WTC11 (cell line): ENCODE results near the gene MCM5. TPM values are rescaled to one million over a fixed set of nuclear protein-coding genes. Genes with fewer than 3 reads are reported as not detected.

Source experiments
- ATAC-seq: fragments of 200-7000 bp; cut with Tn5 transposase; 2 replicates; pipeline ENCODE4 v1.10.0; 2021; ENCODE audit warnings: mild to moderate bottlenecking, moderate library complexity
- CTCF ChIA-PET: fragments of 300-600 bp; sonication (Branson Sonifier 250); formaldehyde crosslinking; loops from one replicate; lab custom pipeline; 2021; ENCODE audit warnings: antibody characterized with exemption; lab: Charles Lee
- POLR2A ChIA-PET: fragments of 350-600 bp; sonication (Branson Sonifier 250); formaldehyde crosslinking; loops from one replicate; lab custom pipeline; 2021; ENCODE audit warnings: antibody characterized with exemption; lab: Charles Lee
- DNase-seq: peaks from one replicate; pipeline ENCODE4 v3.0.0; 2021; ENCODE audit warnings: low spot score
- H3K27ac Mint-ChIP-seq: 2 replicates; pipeline ENCODE4 v1.8.0; 2021; ENCODE audit warnings: mixed read lengths
- H3K27me3 Mint-ChIP-seq: 2 replicates; pipeline ENCODE4 v1.8.0; 2021; ENCODE audit warnings: low read depth, mild to moderate bottlenecking, moderate library complexity, mixed read lengths
- H3K36me3 Mint-ChIP-seq: 2 replicates; pipeline ENCODE4 v1.8.0; 2021; ENCODE audit warnings: mixed read lengths
- H3K4me1 Mint-ChIP-seq: 2 replicates; pipeline ENCODE4 v1.8.0; 2022; ENCODE audit warnings: mixed read lengths
- H3K4me3 Mint-ChIP-seq: 2 replicates; pipeline ENCODE4 v1.8.0; 2021; ENCODE audit warnings: mild to moderate bottlenecking, moderate library complexity, mixed read lengths
- H3K9me3 Mint-ChIP-seq: 2 replicates; pipeline ENCODE4 v1.8.0; 2021; ENCODE audit warnings: mixed read lengths
- EMX1 ChIP-seq: fragments of 250-450 bp; sonication (Bioruptor Pico); IDR thresholded peaks from 2 replicates; pipeline ENCODE4 v1.8.0; 2021; ENCODE audit warnings: mild to moderate bottlenecking
- ETV6 ChIP-seq: sonication (generic); formaldehyde crosslinking; IDR thresholded peaks from 2 replicates; pipeline ENCODE4 v1.8.1; 2022; ENCODE audit warnings: mild to moderate bottlenecking, missing genetic modification reagents
- IRF1 ChIP-seq: sonication (generic); formaldehyde crosslinking; IDR thresholded peaks from 2 replicates; pipeline ENCODE4 v1.8.0; 2023; ENCODE audit warnings: missing genetic modification reagents
- JAZF1 ChIP-seq: fragments of 250-450 bp; sonication (Bioruptor Pico); IDR thresholded peaks from 2 replicates; pipeline ENCODE4 v1.9.0; 2021; ENCODE audit warnings: moderate library complexity, mild to moderate bottlenecking, inconsistent platforms
- KAT7 ChIP-seq: sonication (generic); formaldehyde crosslinking; IDR thresholded peaks from 2 replicates; pipeline ENCODE4 v1.8.1; 2023; ENCODE audit warnings: missing genetic modification reagents, mild to moderate bottlenecking, borderline replicate concordance
- MAX ChIP-seq: sonication (generic); formaldehyde crosslinking; IDR thresholded peaks from 2 replicates; pipeline ENCODE4 v1.8.0; 2022; ENCODE audit warnings: mild to moderate bottlenecking, missing genetic modification reagents
- MXD4 ChIP-seq: fragments of 250-450 bp; sonication (Bioruptor Pico); IDR thresholded peaks from 2 replicates; pipeline ENCODE4 v1.8.0; 2021; ENCODE audit warnings: mild to moderate bottlenecking, moderate library complexity, borderline replicate concordance
- NFYB ChIP-seq: sonication (generic); formaldehyde crosslinking; conservative IDR thresholded peaks from 2 replicates; pipeline ENCODE4 v1.8.0; 2022; ENCODE audit warnings: low read depth, missing genetic modification reagents
- NR1H2 ChIP-seq: sonication (generic); formaldehyde crosslinking; IDR thresholded peaks from 2 replicates; pipeline ENCODE4 v1.9.0; 2021; ENCODE audit warnings: mild to moderate bottlenecking, moderate library complexity, missing genetic modification reagents
- NR3C1 ChIP-seq: sonication (generic); formaldehyde crosslinking; conservative IDR thresholded peaks from 2 replicates; pipeline ENCODE4 v1.8.1; 2023; ENCODE audit warnings: low read depth, mild to moderate bottlenecking, missing genetic modification reagents
- OVOL2 ChIP-seq: fragments of 250-450 bp; sonication (Bioruptor Pico); IDR thresholded peaks from 2 replicates; pipeline ENCODE4 v1.9.0; 2021; ENCODE audit warnings: mild to moderate bottlenecking, borderline replicate concordance
- RELA ChIP-seq: sonication (generic); formaldehyde crosslinking; IDR thresholded peaks from 2 replicates; pipeline ENCODE4 v1.8.1; 2022; ENCODE audit warnings: missing genetic modification reagents, mild to moderate bottlenecking, borderline replicate concordance
- SP1 ChIP-seq: sonication (generic); formaldehyde crosslinking; conservative IDR thresholded peaks from 2 replicates; pipeline ENCODE4 v1.8.1; 2022; ENCODE audit warnings: missing genetic modification reagents
- USF1 ChIP-seq: sonication (generic); formaldehyde crosslinking; IDR thresholded peaks from 2 replicates; pipeline ENCODE4 v1.8.0; 2022; ENCODE audit warnings: mild to moderate bottlenecking, missing genetic modification reagents
- ZNF121 ChIP-seq: sonication (generic); formaldehyde crosslinking; IDR thresholded peaks from 2 replicates; pipeline ENCODE4 v1.8.0; 2023; ENCODE audit warnings: missing genetic modification reagents
- ZNF423 ChIP-seq: fragments of 250-450 bp; sonication (Bioruptor Pico); IDR thresholded peaks from 2 replicates; pipeline ENCODE4 v2.1.2; 2022; ENCODE audit warnings: mild to moderate bottlenecking, moderate library complexity
- ZNF532 ChIP-seq: fragments of 250-450 bp; sonication (Bioruptor Pico); IDR thresholded peaks from 2 replicates; pipeline ENCODE4 v1.9.0; 2021; ENCODE audit warnings: mild to moderate bottlenecking, borderline replicate concordance
- total RNA-seq: library from RNA; stranded (reverse); gene quantifications from 3 replicates; pipeline ENCODE4 v1.2.3, GENCODE V29; 2021
- TF ChIP-seq, protein P1 (sequence below): sonication (generic); formaldehyde crosslinking; IDR thresholded peaks from 2 replicates; pipeline ENCODE4 v1.8.1; 2022; ENCODE audit warnings: missing genetic modification reagents, borderline replicate concordance
- TF ChIP-seq, protein P2 (sequence below): sonication (generic); formaldehyde crosslinking; IDR thresholded peaks from 2 replicates; pipeline ENCODE4 v1.8.1; 2023; ENCODE audit warnings: mild to moderate bottlenecking, missing genetic modification reagents, moderate library complexity

MCM5 gene
- total RNA-seq, 1 experiment from 2014 or later: 261 TPM

DNA sequence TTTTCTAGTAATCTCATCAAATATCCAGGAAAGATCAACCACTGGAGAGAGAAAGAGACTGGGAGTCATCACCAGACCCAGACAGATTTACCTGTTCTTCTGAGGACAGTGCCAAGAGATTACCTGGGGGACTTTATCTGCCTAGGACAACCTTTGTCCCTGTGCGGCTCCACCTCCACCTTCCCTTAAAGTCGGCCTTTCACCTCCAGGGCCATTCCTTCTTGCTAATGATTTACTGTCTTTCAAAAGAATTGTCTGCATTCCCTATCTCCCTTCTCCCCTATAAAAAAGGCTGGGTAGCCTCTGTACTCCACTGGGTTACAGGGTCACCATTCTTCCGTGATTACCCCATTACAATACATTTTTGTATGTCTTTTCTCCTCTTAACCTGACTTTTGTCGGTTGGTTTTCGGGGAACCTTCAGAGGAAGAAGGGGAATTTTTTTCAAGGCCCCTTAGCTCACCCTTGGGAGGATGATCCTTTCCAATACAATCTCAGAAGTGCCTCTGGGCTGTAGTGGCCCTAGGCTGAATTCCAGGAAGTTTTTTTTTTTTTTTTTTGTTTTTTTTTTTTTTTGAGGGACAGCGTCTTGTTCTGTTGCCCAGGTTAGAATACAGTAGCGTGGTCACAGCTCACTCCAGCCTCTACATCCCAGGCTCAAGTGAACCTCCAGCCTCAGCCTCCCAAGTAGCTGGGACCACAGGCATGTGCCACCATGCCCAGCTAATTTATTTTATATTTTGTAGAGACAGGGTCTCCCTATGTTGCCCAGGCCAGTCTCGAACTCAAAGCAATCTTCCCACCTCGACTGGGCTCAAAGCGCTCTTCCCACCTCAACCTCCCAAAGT, 20.6 kb upstream of the MCM5 start:
- Mint-ChIP-seq H3K27ac (peak overlapping the region; percentile 60), H3K4me1 (peaks cover 64% of the 10 kb centered on the region), H3K9me3 (no peaks in the 10 kb centered on the region), H3K4me3 (peak overlapping the region; percentile 65; the same call in 1 of the 2 replicates), H3K36me3 (no peaks in the 10 kb centered on the region; the same call in 1 of the 2 replicates), H3K27me3 (no peaks in the 10 kb centered on the region)
- ATAC-seq (no peak), DNase-seq (no peak)
- POLR2A ChIA-PET: interaction anchor here (0.7 to 0.9 kb wide), 2 partner anchors 18 to 237 kb away, joined by 3 to 9 read pairs; no protein-coding TSS in a partner anchor
- no peak for TF ChIP-seq RELA (CRISPR knock-in tag)
- no peak for TF ChIP-seq ETV6 (CRISPR knock-in tag)
- TF ChIP-seq EMX1 (CRISPR knock-in tag): no peak
- no peak for TF ChIP-seq NR3C1 (CRISPR knock-in tag)
- TF ChIP-seq KAT7 (CRISPR knock-in tag): no peak
- TF ChIP-seq USF1: no peak
- CTCF ChIA-PET: interaction anchor here (0.7 to 1.2 kb wide), 3 partner anchors 8 to 24 kb away, joined by 3 to 6 read pairs (median 4); no protein-coding TSS in a partner anchor

GRCh38 chr22:35380013-35380412, 19.9 kb upstream of the MCM5 start:
- TF ChIP-seq MXD4: no peak
- TF ChIP-seq ZNF423 (CRISPR knock-in tag): no peak
- TF ChIP-seq IRF1 (CRISPR knock-in tag): no peak
- CTCF ChIA-PET: interaction anchor here (1.0 to 1.6 kb wide), 5 partner anchors 8 to 686 kb away, joined by 3 to 8 read pairs (median 4); no protein-coding TSS in a partner anchor
- DNase-seq (no peak), ATAC-seq (no peak)
- Mint-ChIP-seq H3K27ac (no peak overlapping the region), H3K36me3 (no peaks in the 10 kb centered on the region; the same call in 1 of the 2 replicates), H3K4me1 (peaks cover 64% of the 10 kb centered on the region), H3K4me3 (peak overlapping the region; percentile 65), H3K27me3 (no peaks in the 10 kb centered on the region), H3K9me3 (no peaks in the 10 kb centered on the region)
- POLR2A ChIA-PET: interaction anchor here (0.9 kb wide), 1 partner anchor 18 kb away, joined by 3 read pairs; no protein-coding TSS in a partner anchor

DNA sequence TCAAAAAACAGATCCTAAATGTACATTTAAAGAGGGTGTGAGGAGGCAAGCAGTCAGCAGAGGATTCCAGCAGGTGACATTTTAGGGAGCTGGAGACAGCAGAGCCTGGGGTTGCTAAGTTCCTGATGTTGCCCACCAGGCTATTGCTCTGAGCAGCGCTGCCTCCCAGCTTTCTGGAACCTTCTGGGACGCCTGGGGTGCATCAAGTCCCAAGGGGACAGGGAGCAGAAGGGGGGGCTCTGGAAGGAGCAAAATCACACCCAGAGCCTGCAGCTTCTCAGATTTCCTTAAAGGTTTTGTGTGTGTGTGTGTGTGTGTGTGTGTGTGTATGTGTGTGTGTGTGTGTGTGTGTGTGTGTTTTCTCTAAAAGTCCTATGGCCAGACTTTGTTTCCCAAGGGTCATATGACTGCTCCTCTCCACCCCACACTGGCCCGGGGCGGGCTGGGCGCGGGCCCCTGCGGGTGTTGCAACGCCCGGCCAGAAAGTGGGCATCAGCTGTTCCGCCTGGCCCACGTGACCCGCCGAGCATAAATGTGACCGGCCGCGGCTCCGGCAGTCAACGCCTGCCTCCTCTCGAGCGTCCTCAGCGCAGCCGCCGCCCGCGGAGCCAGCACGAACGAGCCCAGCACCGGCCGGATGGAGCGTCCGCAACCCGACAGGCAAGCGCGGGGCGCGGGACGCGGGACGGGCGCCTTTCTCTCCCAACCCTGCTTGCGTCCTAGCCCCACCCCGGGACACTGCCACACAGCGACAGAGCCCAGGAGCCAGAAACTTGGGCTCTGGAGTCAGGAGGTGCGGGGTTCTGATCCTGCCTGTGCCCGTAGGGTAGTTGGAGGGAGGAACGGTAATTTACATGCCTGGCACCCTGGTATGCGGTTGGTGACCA, 19.2 kb upstream of the MCM5 start, which contains the start of gene HMOX1:
HMOX1 (plus strand) TSS at position 560 of the 887 bp plus-strand sequence; CDS start at position 638, 78 bp downstream.
- Mint-ChIP-seq H3K36me3 (no peaks in the 10 kb centered on the region; the same call in 1 of the 2 replicates), H3K9me3 (no peaks in the 10 kb centered on the region), H3K4me3 (peak within 1 kb of the TSS; percentile 67), H3K27ac (no peak within 1 kb of the TSS), H3K4me1 (peaks cover 58% of the 10 kb centered on the region), H3K27me3 (no peaks in the 10 kb centered on the region)
- POLR2A ChIA-PET: interaction anchor here (0.7 kb wide), 1 partner anchor 18 kb away, joined by 3 read pairs; no protein-coding TSS in a partner anchor
- DNase-seq (peak; percentile 79), ATAC-seq (peak; percentile 56)
- CTCF ChIA-PET: interaction anchor here (1.0 to 1.6 kb wide), 6 partner anchors 9 to 685 kb away, joined by 3 to 8 read pairs (median 4); no protein-coding TSS in a partner anchor
- TF ChIP-seq ZNF121 (CRISPR knock-in tag): no peak
- TF ChIP-seq KAT7 (CRISPR knock-in tag): no peak
- no peak for TF ChIP-seq OVOL2 (CRISPR knock-in tag)
- peak; percentile 97 for TF ChIP-seq USF1
- TF ChIP-seq, protein P1, sequence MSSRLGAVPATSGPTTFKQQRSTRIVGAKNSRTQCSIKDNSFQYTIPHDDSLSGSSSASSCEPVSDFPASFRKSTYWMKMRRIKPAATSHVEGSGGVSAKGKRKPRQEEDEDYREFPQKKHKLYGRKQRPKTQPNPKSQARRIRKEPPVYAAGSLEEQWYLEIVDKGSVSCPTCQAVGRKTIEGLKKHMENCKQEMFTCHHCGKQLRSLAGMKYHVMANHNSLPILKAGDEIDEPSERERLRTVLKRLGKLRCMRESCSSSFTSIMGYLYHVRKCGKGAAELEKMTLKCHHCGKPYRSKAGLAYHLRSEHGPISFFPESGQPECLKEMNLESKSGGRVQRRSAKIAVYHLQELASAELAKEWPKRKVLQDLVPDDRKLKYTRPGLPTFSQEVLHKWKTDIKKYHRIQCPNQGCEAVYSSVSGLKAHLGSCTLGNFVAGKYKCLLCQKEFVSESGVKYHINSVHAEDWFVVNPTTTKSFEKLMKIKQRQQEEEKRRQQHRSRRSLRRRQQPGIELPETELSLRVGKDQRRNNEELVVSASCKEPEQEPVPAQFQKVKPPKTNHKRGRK (CRISPR knock-in tag): no peak
- TF ChIP-seq ZNF532 (CRISPR knock-in tag): no peak
- TF ChIP-seq JAZF1 (CRISPR knock-in tag): no peak
- peak; percentile 76 for TF ChIP-seq MAX (CRISPR knock-in tag)
- peak; percentile 40; the same call in 1 of the 2 replicates for TF ChIP-seq SP1 (CRISPR knock-in tag)
- TF ChIP-seq NFYB (CRISPR knock-in tag): no peak
- no peak for TF ChIP-seq NR1H2 (CRISPR knock-in tag)
- TF ChIP-seq, protein P2, sequence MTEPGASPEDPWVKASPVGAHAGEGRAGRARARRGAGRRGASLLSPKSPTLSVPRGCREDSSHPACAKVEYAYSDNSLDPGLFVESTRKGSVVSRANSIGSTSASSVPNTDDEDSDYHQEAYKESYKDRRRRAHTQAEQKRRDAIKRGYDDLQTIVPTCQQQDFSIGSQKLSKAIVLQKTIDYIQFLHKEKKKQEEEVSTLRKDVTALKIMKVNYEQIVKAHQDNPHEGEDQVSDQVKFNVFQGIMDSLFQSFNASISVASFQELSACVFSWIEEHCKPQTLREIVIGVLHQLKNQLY (CRISPR knock-in tag): no peak
